GM19035 (cell line): Measurements from ENCODE around the gene PPM1D.
"Not testable (repeated sequence)": the region's sequence is repeated elsewhere in the genome, so short reads cannot be mapped to it uniquely, and the experiment has no call there.

Experiments
- ATAC-seq: cut with Tn5 transposase; IDR thresholded peaks from one replicate; pipeline ENCODE4 v1.9.1; 2021; ENCODE audit not compliant: unreplicated experiment

PPM1D gene

GRCh38 chr17:60664022-60664421, 64.0 kb downstream of the PPM1D start:
- no peak for ATAC-seq

- ATAC-seq = no peak
These were observed 65.6 kb downstream of the PPM1D start for GRCh38 chr17:60665602-60666001.

- ATAC-seq = not testable (repeated sequence)
These were observed 68.7 kb downstream of the PPM1D start for GRCh38 chr17:60668741-60669140.

GRCh38 chr17:60671482-60671881, 71.5 kb downstream of the PPM1D start:
- no peak for ATAC-seq

- ATAC-seq = not testable (repeated sequence)
These were observed 74.6 kb downstream of the PPM1D start for GRCh38 chr17:60674637-60675036.

- no peak for ATAC-seq
These were observed 76.0 kb downstream of the PPM1D start for GRCh38 chr17:60675997-60676396.

- no peak for ATAC-seq
These were observed 76.8 kb downstream of the PPM1D start for GRCh38 chr17:60676758-60677307.

- peak; percentile 98 for ATAC-seq
These were observed 77.5 kb downstream of the PPM1D start, which contains the start of gene BCAS3 for GRCh38 chr17:60677308-60678117. TSS of gene BCAS3 (plus strand) at chr17:60677851.

- ATAC-seq = no peak
These were observed 78.1 kb downstream of the PPM1D start for GRCh38 chr17:60678118-60678444.

- no peak for ATAC-seq
These were observed 79.3 kb downstream of the PPM1D start for GRCh38 chr17:60679287-60679686.

- ATAC-seq = no peak
These were observed 80.8 kb downstream of the PPM1D start for GRCh38 chr17:60680754-60681153.

- no peak for ATAC-seq
These were observed 85.4 kb downstream of the PPM1D start for GRCh38 chr17:60685437-60685836.

- no peak for ATAC-seq
These were observed 96.0 kb downstream of the PPM1D start for GRCh38 chr17:60695960-60696359.

GRCh38 chr17:60699090-60699489, 99.1 kb downstream of the PPM1D start:
- no peak for ATAC-seq

- no peak for ATAC-seq
These were observed 104.2 kb downstream of the PPM1D start for GRCh38 chr17:60704170-60704569.

- ATAC-seq = no peak
These were observed 112.7 kb downstream of the PPM1D start for GRCh38 chr17:60712675-60713074.

GRCh38 chr17:60713608-60714007, 113.6 kb downstream of the PPM1D start:
- no peak for ATAC-seq
